Mucosa of gallbladder (tissue), 1 donor: Measurements from ENCODE around the gene VASP. TPM values are rescaled to one million over a fixed set of nuclear protein-coding genes. Genes with fewer than 3 reads are reported as not detected.

Source experiments
- DNase-seq: peaks from one replicate; pipeline ENCODE4 v3.0.0-alpha.2; 2020; ENCODE audit warnings: low spot score
- total RNA-seq: library from RNA; stranded (reverse); gene quantifications from one replicate; pipeline ENCODE4 v1.2.1, GENCODE V29; 2021
- donor health status: DM: no; HTN: no; CAD: no.

The VASP gene
- 137 TPM for total RNA-seq

DNA sequence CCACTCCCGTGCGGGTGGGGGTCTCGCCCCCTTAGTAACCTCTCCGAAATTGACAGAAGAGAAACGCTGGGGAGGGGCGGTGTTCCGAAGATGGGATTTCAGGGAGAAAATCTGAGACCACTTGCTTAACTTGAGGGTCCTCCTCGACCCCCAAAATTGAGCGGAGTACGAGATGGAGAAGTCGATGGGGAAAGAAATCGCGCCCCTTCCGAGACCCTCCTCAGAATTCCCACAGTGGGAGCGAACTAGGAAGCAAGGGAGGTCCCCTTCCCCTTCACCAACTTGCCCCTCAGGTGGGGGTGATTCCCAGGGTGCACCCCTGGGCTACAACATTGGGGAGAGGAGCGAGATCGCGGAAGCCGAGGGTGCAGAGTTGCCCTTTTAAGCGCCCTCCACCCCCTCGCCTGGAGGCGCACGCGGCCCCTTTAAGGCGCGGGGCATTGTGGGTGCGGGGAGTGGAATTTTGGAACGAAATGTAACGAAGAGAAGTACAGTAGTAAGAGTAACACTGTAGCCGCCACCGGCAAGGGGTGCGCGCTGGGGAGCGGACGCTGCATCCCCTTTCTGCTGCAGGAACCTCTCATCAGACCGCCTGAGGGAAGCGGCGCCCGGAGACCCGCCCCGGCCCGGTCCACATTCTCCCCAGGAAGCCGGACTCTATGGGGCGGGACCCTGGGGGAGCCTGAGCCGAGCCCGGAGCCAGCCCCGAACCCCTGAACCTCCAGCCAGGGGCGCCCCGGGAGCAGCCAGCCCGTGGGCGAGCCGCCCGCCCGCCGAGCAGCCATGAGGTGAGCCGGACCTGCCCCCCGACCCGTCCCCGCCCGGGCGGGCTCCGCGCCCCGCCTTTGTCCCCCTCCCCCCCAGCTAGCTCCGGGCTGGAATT lies at the start of gene VASP:
TSS of gene VASP (plus strand) at position 491 of the 883 bp plus-strand sequence. CDS start at position 784, 293 bp downstream.
- peak; percentile 91 for DNase-seq

DNA sequence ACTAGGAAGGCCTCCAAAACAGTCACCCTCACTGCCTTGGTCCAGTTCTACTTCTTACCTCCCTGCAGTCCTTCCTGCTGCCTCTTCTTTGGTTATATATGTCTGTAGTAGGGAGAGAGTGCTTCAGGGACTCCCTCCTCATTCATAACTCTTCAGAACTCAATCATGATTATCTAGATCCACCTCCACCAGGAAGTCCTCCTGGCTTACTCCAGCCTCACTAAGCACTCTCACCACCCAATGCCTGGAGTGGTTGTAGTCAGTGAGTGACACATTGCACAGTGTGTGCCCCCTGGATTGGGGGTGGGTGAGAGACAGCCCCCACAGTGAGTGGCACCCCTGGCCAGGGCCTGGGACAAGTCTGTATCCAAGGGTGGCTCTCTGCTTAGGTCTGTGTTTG lies 49.5 kb upstream of the VASP start:
- DNase-seq: no peak

DNA sequence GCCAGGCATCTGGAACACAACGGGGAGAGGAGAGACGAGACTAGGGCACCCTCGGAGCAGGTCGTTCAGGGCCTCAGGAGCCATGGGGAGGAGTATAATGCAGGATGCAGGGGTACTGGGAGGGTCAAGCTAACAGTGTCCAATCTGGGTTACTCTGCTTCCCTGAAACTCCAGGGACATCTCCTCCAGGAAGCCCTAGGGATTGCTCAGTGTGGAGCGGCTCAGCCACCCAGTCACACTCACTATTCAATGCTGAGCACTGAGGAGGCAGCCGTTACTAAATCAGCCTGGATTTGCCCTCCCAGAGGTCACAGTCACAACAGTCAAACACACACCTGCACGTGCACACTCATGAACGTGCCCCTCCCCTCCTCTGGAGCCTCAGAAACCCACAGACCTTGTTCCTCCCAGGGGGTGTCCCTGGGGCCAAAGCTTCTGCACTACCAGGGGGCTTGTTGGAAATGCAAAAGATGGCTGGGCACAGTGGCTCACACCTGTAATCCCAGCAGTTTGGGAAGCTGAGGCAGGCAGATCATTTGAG lies 46.4 kb upstream of the VASP start:
- DNase-seq: no peak

DNA sequence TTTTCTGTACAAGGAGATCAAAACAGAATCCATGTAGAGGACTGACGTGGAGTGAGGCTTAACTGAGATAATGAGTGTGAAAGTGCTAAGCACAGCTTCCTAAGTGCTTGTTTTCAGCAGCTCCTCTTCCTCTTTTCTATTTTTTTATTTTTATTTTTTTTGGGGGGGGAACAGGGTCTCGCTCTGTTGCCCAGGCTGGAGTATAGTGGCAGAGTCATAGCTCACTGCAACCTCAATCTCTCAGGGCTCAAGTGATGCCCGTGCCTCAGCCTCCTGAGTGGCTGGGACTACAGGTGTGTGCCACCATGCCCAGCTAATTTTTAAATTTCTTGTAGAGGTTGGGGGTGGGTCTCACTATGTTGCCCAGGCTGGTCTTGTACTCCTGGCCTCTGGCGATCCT lies 45.1 kb upstream of the VASP start:
- DNase-seq: no peak

GRCh38 chr19:45463241-45463640 lies 44.0 kb upstream of the VASP start:
- no peak for DNase-seq

GRCh38 chr19:45464274-45464673 lies 43.0 kb upstream of the VASP start:
- no peak for DNase-seq

DNA sequence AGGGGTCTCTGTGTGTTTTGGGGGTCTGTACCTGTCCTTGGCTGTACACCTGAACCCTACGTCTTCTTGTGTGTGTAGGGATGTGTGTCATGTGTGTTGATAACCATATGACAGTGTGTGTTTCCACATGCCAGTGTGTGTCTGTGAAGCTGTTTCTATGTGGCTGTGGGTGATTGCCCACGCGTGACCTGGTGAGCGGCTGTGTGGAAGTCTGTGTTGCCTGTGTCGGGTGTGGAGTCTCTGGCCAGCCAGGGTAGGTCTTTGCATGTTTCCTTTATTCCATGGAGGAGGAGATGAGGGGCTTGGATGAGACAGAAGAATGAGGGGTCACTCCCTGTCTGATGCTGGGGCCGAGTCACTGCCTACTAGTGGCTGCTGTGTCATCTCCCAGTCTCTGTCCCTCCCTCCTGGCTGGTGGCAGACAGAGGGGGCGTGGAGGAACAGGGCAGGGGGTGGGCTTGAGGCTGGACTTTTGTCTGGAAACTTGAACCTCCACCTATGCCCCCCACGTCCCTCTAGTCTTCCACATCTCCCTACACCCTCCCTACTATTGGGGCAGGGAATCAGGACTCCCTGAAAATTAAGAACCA lies 42.3 kb upstream of the VASP start:
- no peak for DNase-seq

DNA sequence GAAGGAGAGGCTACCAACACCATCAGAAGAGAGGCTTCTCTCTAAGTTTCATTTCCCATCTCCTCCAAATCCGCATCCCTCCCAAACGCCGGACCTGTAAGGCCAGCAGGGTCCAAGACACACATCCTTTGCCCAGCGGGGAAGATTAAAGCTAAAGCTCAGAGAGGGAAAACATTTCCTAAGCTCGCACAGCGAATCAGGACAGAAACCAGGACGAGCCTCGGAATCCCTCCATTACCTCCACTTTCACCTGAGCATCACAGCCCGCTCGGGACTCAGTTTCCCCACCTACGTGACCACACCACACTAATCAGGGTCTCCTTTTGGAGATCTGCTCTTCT lies 40.2 kb upstream of the VASP start:
- DNase-seq: no peak

- DNase-seq: peak; percentile 96
Measured at GRCh38 chr19:45467456-45468158, 39.7 kb upstream of the VASP start, which contains the start of gene FOSB. FOSB (plus strand) TSS chr19:45467996; CDS start chr19:45468587, 591 bp downstream.

GRCh38 chr19:45468159-45468651 lies 39.1 kb upstream of the VASP start:
- DNase-seq: no peak

- DNase-seq: no peak
Measured at GRCh38 chr19:45468803-45469131, 38.5 kb upstream of the VASP start.

DNA sequence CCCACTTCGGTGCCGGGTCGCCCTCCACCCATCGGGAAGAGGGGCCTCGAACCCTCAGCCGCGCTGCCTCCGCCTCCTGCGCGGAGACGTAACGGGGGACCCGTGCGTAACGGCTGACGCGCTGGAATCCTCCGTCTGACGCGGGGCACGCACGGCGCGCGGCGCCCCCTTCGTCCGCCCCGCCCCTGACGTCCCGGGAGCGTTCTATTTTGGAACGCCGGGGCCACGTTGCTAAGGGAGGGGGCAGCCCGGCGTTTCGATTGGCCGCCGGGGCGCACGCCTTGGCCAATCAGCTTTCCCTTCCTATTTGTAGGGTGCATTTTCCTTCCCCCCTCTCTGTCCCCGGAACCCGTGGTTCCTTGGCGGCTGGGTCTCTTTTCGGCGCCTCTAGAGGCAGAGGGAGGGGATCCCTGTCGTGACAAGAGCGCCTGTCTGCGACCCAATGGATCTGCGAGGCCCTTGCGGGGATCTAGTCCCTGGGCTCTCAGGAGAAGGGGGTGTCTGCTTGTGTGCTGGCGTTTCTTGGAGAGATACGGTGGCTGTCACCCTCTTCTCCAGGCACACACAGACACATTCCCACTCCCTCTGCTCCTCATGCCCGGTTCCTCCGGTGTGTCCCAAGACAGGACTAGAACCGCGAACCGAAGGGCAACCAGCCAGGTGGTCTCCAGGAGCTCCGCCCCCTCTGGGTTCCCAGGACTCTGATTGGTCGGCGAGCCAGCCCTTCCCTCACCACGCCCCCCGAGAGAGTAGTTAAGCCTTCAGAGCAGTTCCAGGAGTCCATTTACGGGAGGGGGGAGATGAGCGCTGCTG lies 37.9 kb upstream of the VASP start:
- DNase-seq: peak; percentile 93

- no peak for DNase-seq
Measured at GRCh38 chr19:45469945-45470761, 37.1 kb upstream of the VASP start.

DNA sequence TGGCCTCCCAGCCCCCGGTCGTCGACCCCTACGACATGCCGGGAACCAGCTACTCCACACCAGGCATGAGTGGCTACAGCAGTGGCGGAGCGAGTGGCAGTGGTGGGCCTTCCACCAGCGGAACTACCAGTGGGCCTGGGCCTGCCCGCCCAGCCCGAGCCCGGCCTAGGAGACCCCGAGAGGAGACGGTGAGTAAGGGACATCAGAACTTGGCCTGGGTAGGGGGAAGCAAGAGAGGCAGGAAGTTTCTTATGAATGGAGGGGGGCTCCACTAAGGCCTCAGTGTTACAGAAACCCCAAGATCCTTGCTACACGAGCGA lies 36.6 kb upstream of the VASP start:
- DNase-seq: no peak

- DNase-seq: no peak
Measured at GRCh38 chr19:45471111-45471930, 36.0 kb upstream of the VASP start.

- no peak for DNase-seq
Measured at GRCh38 chr19:45471931-45472562, 35.2 kb upstream of the VASP start.

DNA sequence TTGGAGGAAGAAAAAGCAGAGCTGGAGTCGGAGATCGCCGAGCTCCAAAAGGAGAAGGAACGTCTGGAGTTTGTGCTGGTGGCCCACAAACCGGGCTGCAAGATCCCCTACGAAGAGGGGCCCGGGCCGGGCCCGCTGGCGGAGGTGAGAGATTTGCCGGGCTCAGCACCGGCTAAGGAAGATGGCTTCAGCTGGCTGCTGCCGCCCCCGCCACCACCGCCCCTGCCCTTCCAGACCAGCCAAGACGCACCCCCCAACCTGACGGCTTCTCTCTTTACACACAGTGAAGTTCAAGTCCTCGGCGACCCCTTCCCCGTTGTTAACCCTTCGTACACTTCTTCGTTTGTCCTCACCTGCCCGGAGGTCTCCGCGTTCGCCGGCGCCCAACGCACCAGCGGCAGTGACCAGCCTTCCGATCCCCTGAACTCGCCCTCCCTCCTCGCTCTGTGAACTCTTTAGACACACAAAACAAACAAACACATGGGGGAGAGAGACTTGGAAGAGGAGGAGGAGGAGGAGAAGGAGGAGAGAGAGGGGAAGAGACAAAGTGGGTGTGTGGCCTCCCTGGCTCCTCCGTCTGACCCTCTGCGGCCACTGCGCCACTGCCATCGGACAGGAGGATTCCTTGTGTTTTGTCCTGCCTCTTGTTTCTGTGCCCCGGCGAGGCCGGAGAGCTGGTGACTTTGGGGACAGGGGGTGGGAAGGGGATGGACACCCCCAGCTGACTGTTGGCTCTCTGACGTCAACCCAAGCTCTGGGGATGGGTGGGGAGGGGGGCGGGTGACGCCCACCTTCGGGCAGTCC lies 34.5 kb upstream of the VASP start:
- no peak for DNase-seq

GRCh38 chr19:45473367-45473681 lies 34.0 kb upstream of the VASP start:
- no peak for DNase-seq
